Measurements from ENCODE around the gene CFAP20DC.
"Not testable (repeated sequence)": the region's sequence is repeated elsewhere in the genome, so short reads cannot be mapped to it uniquely, and the experiment has no call there.

The CFAP20DC gene

DNA sequence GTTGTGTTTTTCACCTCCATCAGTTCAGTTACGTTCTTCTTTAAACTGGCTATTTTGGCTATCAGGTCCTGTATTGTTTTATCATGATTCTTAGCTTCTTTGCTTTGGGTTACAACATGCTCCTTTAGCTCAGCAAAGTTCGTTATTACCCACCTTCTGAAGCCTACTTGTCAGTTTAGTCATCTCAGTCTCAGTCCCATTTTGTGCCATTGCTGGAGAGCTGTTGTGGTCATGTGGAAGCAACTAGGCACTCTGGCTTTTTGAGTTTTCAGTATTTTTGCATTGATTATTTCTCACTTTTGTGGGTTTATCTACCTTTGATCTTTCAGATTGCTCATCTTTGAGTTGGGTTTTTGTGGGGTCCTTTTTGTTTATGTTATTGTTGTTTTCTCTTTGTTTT is 151.3 kb downstream of the CFAP20DC start:
- Histone ChIP-seq H3K27me3 (ENCODE audit: low read depth, low read length) (peaks cover 3% of the 10 kb centered on the region), H3K36me3 (ENCODE audit: control insufficient read depth in 1 of 2, insufficient read depth in 2 of 2, low read length in 2 of 2) (no peaks in the 10 kb centered on the region), H3K27ac (ENCODE audit: low read length) (no peak overlapping the region), H3K4me3 (ENCODE audit: low read depth in 1 of 2, low read length in 2 of 2) (no peak overlapping the region), H3K9me3 (ENCODE audit: control insufficient read depth in 1 of 2, low read length in 2 of 2) (peaks cover 0 to 5% of the 10 kb centered on the region in 2 donors), H3K4me1 (ENCODE audit: control insufficient read depth in 1 of 2, insufficient read depth in 2 of 2, low read length in 2 of 2) (peaks cover 0 to 7% of the 10 kb centered on the region in 2 donors)

DNA sequence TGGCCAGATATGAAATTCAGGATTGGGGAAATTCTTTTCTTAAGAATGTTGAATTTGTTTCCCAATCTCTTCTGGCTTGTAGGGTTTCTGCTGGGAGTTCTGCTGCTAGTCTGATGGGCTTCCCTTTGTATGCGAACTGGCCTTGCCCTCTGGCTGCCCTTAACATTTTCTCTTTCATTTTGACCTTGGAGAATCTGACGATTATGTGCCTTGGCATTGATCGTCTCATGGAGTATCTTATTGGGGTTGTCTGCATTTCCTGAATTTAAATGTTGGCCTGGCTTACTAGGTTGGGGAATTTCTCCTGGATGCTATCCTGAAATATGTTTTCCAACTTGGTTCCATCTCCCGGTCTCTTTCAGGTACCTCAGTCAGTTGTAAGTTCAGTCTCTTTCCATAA is 152.2 kb downstream of the CFAP20DC start:
- H3K9me3 ChIP-seq (ENCODE audit: control insufficient read depth in 1 of 2, low read length in 2 of 2) = peaks cover 0 to 5% of the 10 kb centered on the region in 2 donors
- no peak overlapping the region for H3K4me3 ChIP-seq (ENCODE audit: low read depth in 1 of 2, low read length in 2 of 2)
- H3K4me1 ChIP-seq (ENCODE audit: control insufficient read depth in 1 of 2, insufficient read depth in 2 of 2, low read length in 2 of 2) = peaks cover 0 to 7% of the 10 kb centered on the region in 2 donors
- no peaks in the 10 kb centered on the region for H3K36me3 ChIP-seq (ENCODE audit: control insufficient read depth in 1 of 2, insufficient read depth in 2 of 2, low read length in 2 of 2)
- peaks cover 3% of the 10 kb centered on the region for H3K27me3 ChIP-seq (ENCODE audit: low read depth, low read length)
- H3K27ac ChIP-seq (ENCODE audit: low read length) = no peak overlapping the region

DNA sequence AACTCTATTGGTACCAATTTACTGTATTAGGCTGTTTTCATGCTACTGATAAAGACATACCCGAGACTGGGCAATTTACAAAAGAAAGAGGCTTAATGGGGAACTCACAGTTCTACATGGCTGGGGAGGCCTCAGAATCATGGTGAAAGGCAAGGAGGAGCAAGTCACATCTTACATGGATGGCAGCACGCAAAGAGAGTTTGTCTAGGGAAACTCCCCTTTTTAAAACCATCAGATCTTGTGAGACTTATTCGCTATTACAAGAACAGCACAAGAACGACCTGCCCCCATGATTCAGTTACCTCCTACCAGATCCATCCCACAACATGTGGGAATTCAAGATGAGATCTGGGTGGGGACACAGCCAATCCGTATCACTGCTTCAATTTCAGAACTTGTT is 154.1 kb downstream of the CFAP20DC start:
- H3K36me3 ChIP-seq (ENCODE audit: control insufficient read depth in 1 of 2, insufficient read depth in 2 of 2, low read length in 2 of 2); H3K27ac ChIP-seq (ENCODE audit: low read length); H3K4me1 ChIP-seq (ENCODE audit: control insufficient read depth in 1 of 2, insufficient read depth in 2 of 2, low read length in 2 of 2); H3K9me3 ChIP-seq (ENCODE audit: control insufficient read depth in 1 of 2, low read length in 2 of 2); H3K4me3 ChIP-seq (ENCODE audit: low read depth in 1 of 2, low read length in 2 of 2); H3K27me3 ChIP-seq (ENCODE audit: low read depth, low read length): not testable (repeated sequence)

DNA sequence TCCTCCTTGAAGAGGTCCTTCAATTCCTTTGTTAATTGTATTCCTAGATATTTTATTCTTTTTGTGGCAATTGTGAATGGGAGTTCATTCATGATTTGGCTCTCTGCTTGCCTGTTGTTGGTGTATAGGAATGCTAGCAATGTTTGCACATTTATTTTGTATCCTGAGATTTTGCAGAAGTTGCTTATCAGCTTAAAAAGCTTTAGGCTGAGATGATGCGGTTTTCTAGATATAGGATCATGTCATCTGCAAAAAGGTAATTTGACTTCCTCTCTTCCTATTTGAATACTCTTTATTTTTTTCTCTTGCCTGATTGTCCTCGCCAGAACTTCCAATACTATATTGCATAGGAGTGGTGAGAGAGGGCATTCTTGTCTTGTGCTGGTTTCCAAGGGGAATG is 157.3 kb downstream of the CFAP20DC start:
- not testable (repeated sequence) for H3K27ac ChIP-seq (ENCODE audit: low read length); H3K36me3 ChIP-seq (ENCODE audit: control insufficient read depth in 1 of 2, insufficient read depth in 2 of 2, low read length in 2 of 2); H3K27me3 ChIP-seq (ENCODE audit: low read depth, low read length); H3K9me3 ChIP-seq (ENCODE audit: control insufficient read depth in 1 of 2, low read length in 2 of 2); H3K4me3 ChIP-seq (ENCODE audit: low read depth in 1 of 2, low read length in 2 of 2); H3K4me1 ChIP-seq (ENCODE audit: control insufficient read depth in 1 of 2, insufficient read depth in 2 of 2, low read length in 2 of 2)

DNA sequence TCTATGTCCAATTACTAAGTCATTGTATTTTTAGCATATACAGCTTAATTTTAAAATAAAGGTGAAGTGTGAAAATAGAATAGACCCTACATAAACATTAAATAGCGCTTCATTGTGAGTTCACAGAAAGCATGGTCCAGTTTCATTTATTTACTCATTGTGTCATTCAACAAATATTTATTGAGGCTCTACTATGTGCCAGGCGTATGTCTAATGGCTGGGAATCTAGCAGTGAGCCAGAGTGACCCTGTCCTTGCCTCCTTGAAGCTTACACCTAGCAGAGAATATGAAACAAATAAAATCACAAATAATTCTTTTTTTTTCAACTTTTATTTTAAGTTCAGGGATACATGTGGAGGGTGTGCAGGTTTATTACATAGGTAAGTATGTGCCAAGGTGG is 161.7 kb downstream of the CFAP20DC start:
- no peaks in the 10 kb centered on the region for H3K36me3 ChIP-seq (ENCODE audit: control insufficient read depth in 1 of 2, insufficient read depth in 2 of 2, low read length in 2 of 2)
- no peaks in the 10 kb centered on the region for H3K9me3 ChIP-seq (ENCODE audit: control insufficient read depth in 1 of 2, low read length in 2 of 2)
- H3K4me3 ChIP-seq (ENCODE audit: low read depth in 1 of 2, low read length in 2 of 2) = no peak overlapping the region
- no peaks in the 10 kb centered on the region for H3K27me3 ChIP-seq (ENCODE audit: low read depth, low read length)
- H3K4me1 ChIP-seq (ENCODE audit: control insufficient read depth in 1 of 2, insufficient read depth in 2 of 2, low read length in 2 of 2) = peaks cover 0 to 4% of the 10 kb centered on the region in 2 donors
- no peak overlapping the region for H3K27ac ChIP-seq (ENCODE audit: low read length)

DNA sequence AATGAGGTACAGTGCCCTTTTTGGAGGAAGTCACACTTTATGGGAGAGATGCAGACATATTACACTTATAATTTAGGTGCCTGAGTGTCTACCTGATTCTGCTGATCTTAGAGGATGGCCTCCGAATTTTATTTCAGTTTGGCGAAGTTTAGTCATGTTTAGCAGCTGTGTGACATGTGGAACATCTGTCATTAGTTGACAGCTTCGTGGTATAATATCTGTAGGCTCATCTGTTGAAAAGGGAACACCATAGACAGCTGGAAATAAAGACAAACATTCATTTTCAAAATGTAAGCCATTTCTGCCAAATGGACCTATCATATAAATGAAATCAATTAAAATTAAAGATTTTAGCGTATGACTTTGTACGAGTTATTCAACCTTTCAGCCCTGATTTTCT is 165.4 kb downstream of the CFAP20DC start:
- Histone ChIP-seq H3K27ac (ENCODE audit: low read length) (no peak overlapping the region), H3K4me3 (ENCODE audit: low read depth in 1 of 2, low read length in 2 of 2) (no peak overlapping the region), H3K9me3 (ENCODE audit: control insufficient read depth in 1 of 2, low read length in 2 of 2) (no peaks in the 10 kb centered on the region), H3K36me3 (ENCODE audit: control insufficient read depth in 1 of 2, insufficient read depth in 2 of 2, low read length in 2 of 2) (no peaks in the 10 kb centered on the region), H3K4me1 (ENCODE audit: control insufficient read depth in 1 of 2, insufficient read depth in 2 of 2, low read length in 2 of 2) (peaks cover 0 to 4% of the 10 kb centered on the region in 2 donors), H3K27me3 (ENCODE audit: low read depth, low read length) (no peaks in the 10 kb centered on the region)

DNA sequence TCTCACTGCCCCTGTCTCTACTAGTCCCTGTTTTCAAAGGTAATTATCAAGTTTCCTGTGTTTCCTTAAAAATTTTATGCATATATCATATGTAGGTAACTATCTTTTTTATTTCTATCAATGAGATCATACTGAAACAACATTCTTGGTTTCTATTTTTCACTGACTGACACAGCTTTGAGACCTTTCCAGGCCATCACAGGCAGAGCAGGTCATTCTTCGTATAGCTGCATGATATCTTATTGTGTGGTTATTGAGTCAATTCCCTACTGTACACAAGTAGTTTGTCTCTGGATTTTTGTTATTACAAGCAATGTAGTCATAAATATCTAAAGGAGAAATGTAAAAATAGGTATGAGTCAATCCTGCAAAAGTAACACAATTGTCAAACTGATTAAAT is 169.6 kb downstream of the CFAP20DC start:
- no peaks in the 10 kb centered on the region for H3K36me3 ChIP-seq (ENCODE audit: control insufficient read depth in 1 of 2, insufficient read depth in 2 of 2, low read length in 2 of 2)
- H3K27ac ChIP-seq (ENCODE audit: low read length) = no peak overlapping the region
- H3K9me3 ChIP-seq (ENCODE audit: control insufficient read depth in 1 of 2, low read length in 2 of 2) = no peaks in the 10 kb centered on the region
- peaks cover 0 to 4% of the 10 kb centered on the region in 2 donors for H3K4me1 ChIP-seq (ENCODE audit: control insufficient read depth in 1 of 2, insufficient read depth in 2 of 2, low read length in 2 of 2)
- H3K4me3 ChIP-seq (ENCODE audit: low read depth in 1 of 2, low read length in 2 of 2) = no peak overlapping the region
- H3K27me3 ChIP-seq (ENCODE audit: low read depth, low read length) = no peaks in the 10 kb centered on the region

DNA sequence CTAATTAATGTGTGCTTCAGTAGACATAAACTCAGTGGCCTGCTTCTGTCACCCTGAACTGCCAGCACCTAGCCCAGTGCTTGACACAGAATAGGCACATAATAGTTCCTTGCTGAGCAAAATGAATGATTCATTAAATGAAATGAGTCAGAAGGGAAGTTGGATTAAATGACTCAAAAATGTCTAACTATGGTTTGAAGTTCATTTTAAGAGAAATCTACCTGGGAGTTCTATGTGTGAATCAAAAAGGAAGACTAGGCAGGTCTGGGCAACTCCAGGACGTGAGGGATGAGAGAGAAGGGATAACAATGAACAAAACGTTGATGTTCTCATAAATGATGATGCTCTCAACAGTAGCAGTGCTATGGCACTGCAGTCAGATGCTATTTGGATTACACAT is 175.0 kb downstream of the CFAP20DC start:
- Histone ChIP-seq H3K4me1 (ENCODE audit: control insufficient read depth in 1 of 2, insufficient read depth in 2 of 2, low read length in 2 of 2) (no peaks in the 10 kb centered on the region), H3K9me3 (ENCODE audit: control insufficient read depth in 1 of 2, low read length in 2 of 2) (no peaks in the 10 kb centered on the region), H3K4me3 (ENCODE audit: low read depth in 1 of 2, low read length in 2 of 2) (no peak overlapping the region), H3K36me3 (ENCODE audit: control insufficient read depth in 1 of 2, insufficient read depth in 2 of 2, low read length in 2 of 2) (no peaks in the 10 kb centered on the region), H3K27me3 (ENCODE audit: low read depth, low read length) (no peaks in the 10 kb centered on the region), H3K27ac (ENCODE audit: low read length) (no peak overlapping the region)

DNA sequence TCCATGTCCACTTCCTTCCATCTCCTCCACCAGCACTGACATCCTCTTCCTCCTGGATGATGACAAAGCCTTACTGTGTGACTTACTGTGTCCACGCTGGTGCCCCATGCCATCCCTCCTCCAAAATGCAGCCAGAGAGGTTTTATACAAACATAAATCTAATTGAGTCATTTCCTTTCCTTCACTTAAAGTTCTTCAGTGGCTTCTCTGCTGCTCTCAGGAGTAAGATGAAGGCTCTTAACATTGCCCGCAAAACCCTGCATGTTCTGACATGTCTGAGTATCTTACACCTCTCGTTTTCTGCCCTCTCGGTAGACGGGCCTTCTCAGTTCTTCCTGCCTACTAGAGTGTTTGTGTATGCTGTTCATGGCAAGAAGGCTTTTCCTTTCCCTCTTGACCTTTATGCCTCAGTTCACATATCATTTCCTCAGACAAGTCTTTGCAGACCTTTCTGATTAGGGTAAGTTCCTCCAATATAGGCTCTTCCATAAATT is 175.5 kb downstream of the CFAP20DC start:
- Histone ChIP-seq H3K4me1 (ENCODE audit: control insufficient read depth in 1 of 2, insufficient read depth in 2 of 2, low read length in 2 of 2) (no peaks in the 10 kb centered on the region), H3K27ac (ENCODE audit: low read length) (no peak overlapping the region), H3K4me3 (ENCODE audit: low read depth in 1 of 2, low read length in 2 of 2) (no peak overlapping the region), H3K27me3 (ENCODE audit: low read depth, low read length) (no peaks in the 10 kb centered on the region), H3K36me3 (ENCODE audit: control insufficient read depth in 1 of 2, insufficient read depth in 2 of 2, low read length in 2 of 2) (no peaks in the 10 kb centered on the region), H3K9me3 (ENCODE audit: control insufficient read depth in 1 of 2, low read length in 2 of 2) (no peaks in the 10 kb centered on the region)

DNA sequence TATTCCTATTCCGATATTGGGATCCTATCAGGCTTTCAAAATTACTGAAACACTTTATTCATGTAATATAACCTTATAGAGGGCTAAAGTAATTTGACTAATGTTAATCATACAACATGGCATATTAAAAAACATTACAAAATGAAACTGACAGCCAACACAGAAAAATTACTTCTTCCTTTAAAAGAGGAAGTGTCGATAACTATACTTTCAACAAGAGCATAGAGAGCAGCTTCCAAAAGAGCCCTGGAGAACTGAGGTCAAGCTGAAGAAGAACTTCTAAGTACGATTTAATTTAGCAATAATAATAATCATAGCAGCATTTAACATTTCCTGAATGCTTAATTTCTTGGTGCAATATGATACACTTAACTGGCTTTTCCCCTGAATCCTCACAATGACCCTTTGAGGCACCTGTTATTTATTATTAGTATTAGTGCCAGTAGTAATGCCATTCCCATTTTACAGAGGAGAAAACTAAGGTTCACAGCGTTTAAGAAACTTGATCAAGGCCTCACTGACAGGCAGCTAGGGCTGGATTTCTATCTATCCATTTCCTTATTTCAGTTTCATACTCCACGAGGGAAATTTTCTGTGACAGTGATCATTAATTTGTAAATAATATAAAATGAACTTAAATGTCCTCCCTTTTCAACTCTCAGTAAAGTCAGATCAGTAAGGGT is 181.6 kb downstream of the CFAP20DC start:
- H3K36me3 ChIP-seq (ENCODE audit: control insufficient read depth in 1 of 2, insufficient read depth in 2 of 2, low read length in 2 of 2) = no peaks in the 10 kb centered on the region
- no peaks in the 10 kb centered on the region for H3K4me1 ChIP-seq (ENCODE audit: control insufficient read depth in 1 of 2, insufficient read depth in 2 of 2, low read length in 2 of 2)
- H3K9me3 ChIP-seq (ENCODE audit: control insufficient read depth in 1 of 2, low read length in 2 of 2) = no peaks in the 10 kb centered on the region
- H3K27me3 ChIP-seq (ENCODE audit: low read depth, low read length) = no peaks in the 10 kb centered on the region
- H3K4me3 ChIP-seq (ENCODE audit: low read depth in 1 of 2, low read length in 2 of 2) = no peak overlapping the region
- no peak overlapping the region for H3K27ac ChIP-seq (ENCODE audit: low read length)

DNA sequence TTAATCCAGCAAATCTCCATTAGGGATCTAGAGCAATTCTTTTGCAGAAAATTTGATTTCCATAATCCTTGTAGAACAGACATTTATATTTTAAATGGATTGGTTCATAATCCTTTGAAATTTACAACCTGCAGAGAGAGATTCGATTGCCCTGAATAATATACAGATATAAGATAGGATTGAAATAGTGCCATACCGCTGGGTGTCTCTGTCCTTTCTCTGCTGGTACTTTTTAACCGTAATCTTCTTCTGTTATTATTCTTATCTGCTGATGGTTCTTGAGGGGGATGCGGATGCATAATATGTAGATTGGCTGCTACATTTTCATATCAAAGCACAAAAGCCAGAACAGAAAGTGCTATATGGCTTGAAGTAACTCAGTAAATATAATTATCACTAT is 182.2 kb downstream of the CFAP20DC start:
- Histone ChIP-seq H3K4me3 (ENCODE audit: low read depth in 1 of 2, low read length in 2 of 2) (no peak overlapping the region), H3K27ac (ENCODE audit: low read length) (no peak overlapping the region)

DNA sequence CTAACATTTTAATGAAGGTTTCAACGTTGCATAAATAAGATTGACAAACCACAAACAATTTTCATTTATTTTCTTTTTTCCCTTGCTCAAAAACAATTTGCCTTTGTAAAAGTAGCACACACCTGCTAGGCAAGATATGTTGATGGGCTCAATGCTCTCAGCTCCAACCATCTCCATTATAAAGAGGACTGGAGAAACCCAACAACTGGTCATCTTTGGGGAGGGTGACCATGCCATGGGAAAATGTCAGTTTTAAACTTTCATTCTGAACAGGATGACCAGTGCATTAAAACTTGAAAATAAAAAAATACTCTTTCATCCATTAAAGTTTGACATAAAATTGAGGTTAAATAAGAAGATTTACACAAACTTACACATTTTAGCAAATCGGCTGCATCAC is 183.7 kb downstream of the CFAP20DC start:
- H3K9me3 ChIP-seq (ENCODE audit: control insufficient read depth in 1 of 2, low read length in 2 of 2) = no peaks in the 10 kb centered on the region
- H3K4me3 ChIP-seq (ENCODE audit: low read depth in 1 of 2, low read length in 2 of 2) = no peak overlapping the region
- no peaks in the 10 kb centered on the region for H3K4me1 ChIP-seq (ENCODE audit: control insufficient read depth in 1 of 2, insufficient read depth in 2 of 2, low read length in 2 of 2)
- H3K27ac ChIP-seq (ENCODE audit: low read length) = no peak overlapping the region
- no peaks in the 10 kb centered on the region for H3K36me3 ChIP-seq (ENCODE audit: control insufficient read depth in 1 of 2, insufficient read depth in 2 of 2, low read length in 2 of 2)
- H3K27me3 ChIP-seq (ENCODE audit: low read depth, low read length) = no peaks in the 10 kb centered on the region

More for the DNA sequence above, 182.2 kb downstream of the CFAP20DC start:
- no peaks in the 10 kb centered on the region for H3K9me3 ChIP-seq (ENCODE audit: control insufficient read depth in 1 of 2, low read length in 2 of 2)
- H3K27me3 ChIP-seq (ENCODE audit: low read depth, low read length) = no peaks in the 10 kb centered on the region
- no peaks in the 10 kb centered on the region for H3K4me1 ChIP-seq (ENCODE audit: control insufficient read depth in 1 of 2, insufficient read depth in 2 of 2, low read length in 2 of 2)
- H3K36me3 ChIP-seq (ENCODE audit: control insufficient read depth in 1 of 2, insufficient read depth in 2 of 2, low read length in 2 of 2) = no peaks in the 10 kb centered on the region

All from muscle layer of duodenum (tissue), 2 donors.